ENCODE data around the gene RNF224. TPM values are rescaled to one million over a fixed set of nuclear protein-coding genes. Genes with fewer than 3 reads are reported as not detected.

Gene RNF224
- total and polyA plus RNA-seq, 4 donors: not detected

DNA sequence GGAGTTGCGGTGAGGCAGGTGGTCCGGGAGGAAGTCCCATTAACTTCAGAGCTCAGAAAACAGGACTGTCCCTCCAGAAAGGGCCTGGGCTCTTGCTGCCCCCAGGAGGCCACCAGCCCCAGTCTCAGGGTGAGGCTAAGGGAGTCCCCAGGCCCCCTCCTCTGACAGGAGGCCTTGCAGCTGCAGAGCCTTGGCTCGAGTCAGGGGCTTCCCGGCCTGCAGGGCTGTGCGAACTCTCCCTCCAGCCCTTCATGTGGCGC lies 20.5 kb downstream of the RNF224 start:
- no peaks in the 10 kb centered on the region for H3K9me3 ChIP-seq (ENCODE audit: control insufficient read depth in 4 of 4, low read length in 3 of 4)
- peaks cover 0 to 16% (median 6%) of the 10 kb centered on the region in 4 donors for H3K4me1 ChIP-seq (ENCODE audit: control insufficient read depth in 4 of 4, insufficient read depth in 4 of 4, low read length in 3 of 4)
- H3K4me3 ChIP-seq (ENCODE audit: low read depth in 1 of 3, low read length in 3 of 3): no peak overlapping the region
- TF ChIP-seq EGR1 (IDR thresholded peaks at IDR 0.05; ENCODE audit: low read depth in 2 of 2) (no peak), JUND (IDR thresholded peaks at IDR 0.05) (no peak), HNF4G (IDR thresholded peaks at IDR 0.05) (no peak), TAF1 (conservative IDR thresholded peaks at IDR 0.05) (no peak), FOXA1 (IDR thresholded peaks at IDR 0.05) (no peak), RXRA (IDR thresholded peaks at IDR 0.05) (no peak), HNF4A (conservative IDR thresholded peaks at IDR 0.05) (no peak), NR2F2 (IDR thresholded peaks at IDR 0.05) (no peak), GABPA (IDR thresholded peaks at IDR 0.05 in 1 of 2, conservative IDR thresholded peaks at IDR 0.05 in 1 of 2) (no peak)
- TF ChIP-seq, protein P1, sequence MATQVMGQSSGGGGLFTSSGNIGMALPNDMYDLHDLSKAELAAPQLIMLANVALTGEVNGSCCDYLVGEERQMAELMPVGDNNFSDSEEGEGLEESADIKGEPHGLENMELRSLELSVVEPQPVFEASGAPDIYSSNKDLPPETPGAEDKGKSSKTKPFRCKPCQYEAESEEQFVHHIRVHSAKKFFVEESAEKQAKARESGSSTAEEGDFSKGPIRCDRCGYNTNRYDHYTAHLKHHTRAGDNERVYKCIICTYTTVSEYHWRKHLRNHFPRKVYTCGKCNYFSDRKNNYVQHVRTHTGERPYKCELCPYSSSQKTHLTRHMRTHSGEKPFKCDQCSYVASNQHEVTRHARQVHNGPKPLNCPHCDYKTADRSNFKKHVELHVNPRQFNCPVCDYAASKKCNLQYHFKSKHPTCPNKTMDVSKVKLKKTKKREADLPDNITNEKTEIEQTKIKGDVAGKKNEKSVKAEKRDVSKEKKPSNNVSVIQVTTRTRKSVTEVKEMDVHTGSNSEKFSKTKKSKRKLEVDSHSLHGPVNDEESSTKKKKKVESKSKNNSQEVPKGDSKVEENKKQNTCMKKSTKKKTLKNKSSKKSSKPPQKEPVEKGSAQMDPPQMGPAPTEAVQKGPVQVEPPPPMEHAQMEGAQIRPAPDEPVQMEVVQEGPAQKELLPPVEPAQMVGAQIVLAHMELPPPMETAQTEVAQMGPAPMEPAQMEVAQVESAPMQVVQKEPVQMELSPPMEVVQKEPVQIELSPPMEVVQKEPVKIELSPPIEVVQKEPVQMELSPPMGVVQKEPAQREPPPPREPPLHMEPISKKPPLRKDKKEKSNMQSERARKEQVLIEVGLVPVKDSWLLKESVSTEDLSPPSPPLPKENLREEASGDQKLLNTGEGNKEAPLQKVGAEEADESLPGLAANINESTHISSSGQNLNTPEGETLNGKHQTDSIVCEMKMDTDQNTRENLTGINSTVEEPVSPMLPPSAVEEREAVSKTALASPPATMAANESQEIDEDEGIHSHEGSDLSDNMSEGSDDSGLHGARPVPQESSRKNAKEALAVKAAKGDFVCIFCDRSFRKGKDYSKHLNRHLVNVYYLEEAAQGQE (IDR thresholded peaks at IDR 0.05): no peak
- TF ChIP-seq, protein P2, sequence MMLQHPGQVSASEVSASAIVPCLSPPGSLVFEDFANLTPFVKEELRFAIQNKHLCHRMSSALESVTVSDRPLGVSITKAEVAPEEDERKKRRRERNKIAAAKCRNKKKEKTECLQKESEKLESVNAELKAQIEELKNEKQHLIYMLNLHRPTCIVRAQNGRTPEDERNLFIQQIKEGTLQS (IDR thresholded peaks at IDR 0.05): no peak
- TF ChIP-seq, protein P3, sequence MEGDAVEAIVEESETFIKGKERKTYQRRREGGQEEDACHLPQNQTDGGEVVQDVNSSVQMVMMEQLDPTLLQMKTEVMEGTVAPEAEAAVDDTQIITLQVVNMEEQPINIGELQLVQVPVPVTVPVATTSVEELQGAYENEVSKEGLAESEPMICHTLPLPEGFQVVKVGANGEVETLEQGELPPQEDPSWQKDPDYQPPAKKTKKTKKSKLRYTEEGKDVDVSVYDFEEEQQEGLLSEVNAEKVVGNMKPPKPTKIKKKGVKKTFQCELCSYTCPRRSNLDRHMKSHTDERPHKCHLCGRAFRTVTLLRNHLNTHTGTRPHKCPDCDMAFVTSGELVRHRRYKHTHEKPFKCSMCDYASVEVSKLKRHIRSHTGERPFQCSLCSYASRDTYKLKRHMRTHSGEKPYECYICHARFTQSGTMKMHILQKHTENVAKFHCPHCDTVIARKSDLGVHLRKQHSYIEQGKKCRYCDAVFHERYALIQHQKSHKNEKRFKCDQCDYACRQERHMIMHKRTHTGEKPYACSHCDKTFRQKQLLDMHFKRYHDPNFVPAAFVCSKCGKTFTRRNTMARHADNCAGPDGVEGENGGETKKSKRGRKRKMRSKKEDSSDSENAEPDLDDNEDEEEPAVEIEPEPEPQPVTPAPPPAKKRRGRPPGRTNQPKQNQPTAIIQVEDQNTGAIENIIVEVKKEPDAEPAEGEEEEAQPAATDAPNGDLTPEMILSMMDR (IDR thresholded peaks at IDR 0.05; ENCODE audit: low read depth, low read length, missing input control): no peak
- TF ChIP-seq, protein P4, sequence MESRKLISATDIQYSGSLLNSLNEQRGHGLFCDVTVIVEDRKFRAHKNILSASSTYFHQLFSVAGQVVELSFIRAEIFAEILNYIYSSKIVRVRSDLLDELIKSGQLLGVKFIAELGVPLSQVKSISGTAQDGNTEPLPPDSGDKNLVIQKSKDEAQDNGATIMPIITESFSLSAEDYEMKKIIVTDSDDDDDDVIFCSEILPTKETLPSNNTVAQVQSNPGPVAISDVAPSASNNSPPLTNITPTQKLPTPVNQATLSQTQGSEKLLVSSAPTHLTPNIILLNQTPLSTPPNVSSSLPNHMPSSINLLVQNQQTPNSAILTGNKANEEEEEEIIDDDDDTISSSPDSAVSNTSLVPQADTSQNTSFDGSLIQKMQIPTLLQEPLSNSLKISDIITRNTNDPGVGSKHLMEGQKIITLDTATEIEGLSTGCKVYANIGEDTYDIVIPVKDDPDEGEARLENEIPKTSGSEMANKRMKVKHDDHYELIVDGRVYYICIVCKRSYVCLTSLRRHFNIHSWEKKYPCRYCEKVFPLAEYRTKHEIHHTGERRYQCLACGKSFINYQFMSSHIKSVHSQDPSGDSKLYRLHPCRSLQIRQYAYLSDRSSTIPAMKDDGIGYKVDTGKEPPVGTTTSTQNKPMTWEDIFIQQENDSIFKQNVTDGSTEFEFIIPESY (IDR thresholded peaks at IDR 0.05): no peak
- TF ChIP-seq, protein P5, sequence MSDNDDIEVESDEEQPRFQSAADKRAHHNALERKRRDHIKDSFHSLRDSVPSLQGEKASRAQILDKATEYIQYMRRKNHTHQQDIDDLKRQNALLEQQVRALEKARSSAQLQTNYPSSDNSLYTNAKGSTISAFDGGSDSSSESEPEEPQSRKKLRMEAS (IDR thresholded peaks at IDR 0.05): no peak
- H3K9ac ChIP-seq (ENCODE audit: low read depth in 1 of 2, low read length in 2 of 2): no peak overlapping the region
- H3K36me3 ChIP-seq (ENCODE audit: control insufficient read depth in 4 of 4, insufficient read depth in 3 of 4, low read depth in 1 of 4, low read length in 3 of 4): peaks cover 0 to 7% (median 2%) of the 10 kb centered on the region in 4 donors
- 85% methylated on average over 6 of the region's 6 CpGs for WGBS
- DNase-seq (ENCODE audit: low spot score): no peak
- H3K27ac ChIP-seq (ENCODE audit: low read depth in 1 of 2, low read length in 2 of 2): no peak overlapping the region
- H3K27me3 ChIP-seq (ENCODE audit: control insufficient read depth in 4 of 4, insufficient read depth in 4 of 4, low read length in 3 of 4): no peaks in the 10 kb centered on the region

DNA sequence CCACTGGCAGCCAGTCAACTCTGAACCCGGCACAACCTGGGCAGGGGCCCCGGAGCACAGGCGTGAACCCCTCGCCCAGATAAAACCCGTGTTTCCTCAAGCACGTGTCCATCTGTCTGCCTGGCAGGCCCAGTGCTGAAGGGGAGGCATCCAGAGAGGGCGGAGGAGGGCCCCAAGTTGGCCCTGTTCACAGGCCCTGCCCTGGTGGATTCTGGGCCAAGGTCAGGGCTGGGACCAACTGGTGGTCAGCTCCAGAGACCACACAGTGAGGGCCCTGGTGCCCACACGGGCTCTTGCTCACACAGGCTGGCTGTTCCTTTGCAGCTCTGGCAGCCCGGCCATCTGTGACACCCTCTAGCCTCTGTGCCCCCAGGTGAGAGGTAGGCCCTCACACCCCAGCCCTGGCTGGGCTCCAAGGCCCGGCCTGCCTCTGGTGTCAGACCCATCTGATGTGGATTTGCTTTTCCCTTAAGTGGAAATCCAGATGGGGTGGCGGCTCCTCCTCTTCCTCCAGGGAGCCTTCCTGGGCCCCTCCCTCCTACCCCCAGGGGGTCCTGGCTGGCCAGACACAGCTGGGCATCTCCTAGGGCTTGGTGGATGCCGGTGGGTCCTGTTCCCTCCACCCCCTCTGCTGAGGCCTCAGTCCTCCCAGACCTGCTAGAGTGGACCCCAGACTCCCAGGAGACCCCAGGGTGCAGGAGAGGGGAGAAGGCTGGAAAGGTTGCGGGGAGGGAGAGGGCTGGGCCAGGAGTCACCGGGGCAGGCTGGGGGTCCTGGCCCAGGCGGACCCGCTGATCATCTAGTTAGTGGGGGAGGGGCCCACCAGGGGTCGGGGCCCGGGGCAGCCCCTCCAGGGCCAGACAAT lies 23.3 kb downstream of the RNF224 start:
- no peak overlapping the region for H3K4me3 ChIP-seq (ENCODE audit: low read depth in 1 of 3, low read length in 3 of 3)
- no peaks in the 10 kb centered on the region for H3K9me3 ChIP-seq (ENCODE audit: control insufficient read depth in 4 of 4, low read length in 3 of 4)
- TF ChIP-seq NR2F2 (IDR thresholded peaks at IDR 0.05): no peak
- no peak for TF ChIP-seq RXRA (IDR thresholded peaks at IDR 0.05)
- TF ChIP-seq RAD21 (IDR thresholded peaks at IDR 0.05): no peak
- TF ChIP-seq, protein P4 (IDR thresholded peaks at IDR 0.05): no peak
- TF ChIP-seq HNF4G (IDR thresholded peaks at IDR 0.05): no peak
- DNase-seq (ENCODE audit: low spot score): no peak
- H3K27ac ChIP-seq (ENCODE audit: low read depth in 1 of 2, low read length in 2 of 2): no peak overlapping the region
- H3K36me3 ChIP-seq (ENCODE audit: control insufficient read depth in 4 of 4, insufficient read depth in 3 of 4, low read depth in 1 of 4, low read length in 3 of 4): no peaks in the 10 kb centered on the region
- H3K27me3 ChIP-seq (ENCODE audit: control insufficient read depth in 4 of 4, insufficient read depth in 4 of 4, low read length in 3 of 4): no peaks in the 10 kb centered on the region
- WGBS: 69% methylated on average over 18 of the region's 18 CpGs
- H3K9ac ChIP-seq (ENCODE audit: low read depth in 1 of 2, low read length in 2 of 2): no peak overlapping the region
- peaks cover 2 to 23% (median 10%) of the 10 kb centered on the region in 4 donors for H3K4me1 ChIP-seq (ENCODE audit: control insufficient read depth in 4 of 4, insufficient read depth in 4 of 4, low read length in 3 of 4)
